ENCODE measurements around the gene NLRP12.
A peak's percentile ranks its signal among the peaks of the same experiment; 100 is the strongest.

DNA sequence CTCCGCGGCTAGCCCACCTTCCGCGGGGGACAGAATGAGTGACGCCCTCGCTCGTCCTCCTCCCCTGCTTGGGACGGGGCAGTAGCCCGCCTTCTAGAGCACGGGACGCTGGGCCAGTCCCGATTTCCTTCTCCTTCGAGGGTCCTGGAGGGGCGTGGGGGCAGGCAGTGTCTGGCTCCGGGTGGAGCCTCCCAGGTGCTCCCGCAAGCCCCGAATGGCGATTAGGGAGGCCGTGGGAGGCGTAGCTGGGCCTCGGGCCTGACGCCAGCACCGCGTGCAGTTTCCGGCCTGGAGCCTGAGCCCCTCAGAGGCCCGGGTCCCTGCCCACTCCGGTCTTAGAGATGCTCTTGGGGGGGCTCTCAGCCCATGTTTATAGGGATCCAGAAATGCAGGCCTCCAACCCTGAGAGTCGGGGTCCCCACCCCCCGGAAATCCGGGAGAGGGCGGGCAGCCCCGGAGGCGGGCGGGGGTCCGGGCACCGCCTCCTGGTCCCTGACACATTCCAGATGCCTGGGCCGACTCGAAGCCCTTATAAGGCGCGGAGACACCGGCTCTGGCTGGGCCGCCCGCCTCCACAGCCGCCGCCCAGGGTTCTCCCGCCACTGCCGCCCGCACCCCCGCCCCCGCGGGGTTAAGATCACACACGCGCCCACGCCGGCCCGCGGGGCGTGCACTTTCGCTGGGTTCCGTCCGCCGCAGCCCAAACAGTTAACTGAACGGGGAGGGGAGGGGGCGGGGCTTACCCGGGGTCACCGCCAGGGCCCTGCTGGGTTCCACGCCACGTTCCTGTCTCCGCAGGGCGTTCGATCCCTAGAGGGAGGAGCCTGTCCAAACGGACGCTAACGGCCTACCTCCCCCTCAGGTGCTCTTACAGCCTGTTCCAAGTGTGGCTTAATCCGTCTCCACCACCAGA lies 45.0 kb upstream of the NLRP12 start:
- TF ChIP-seq POLR2AphosphoS5 (IDR thresholded peaks at IDR 0.05; ENCODE audit: insufficient read depth, low read depth, low read length) (peak; percentile 87), EZH2 (IDR thresholded peaks at IDR 0.05; ENCODE audit: borderline replicate concordance, low read depth, low read length, severe bottlenecking) (no peak)
- TF ChIP-seq, protein P1, sequence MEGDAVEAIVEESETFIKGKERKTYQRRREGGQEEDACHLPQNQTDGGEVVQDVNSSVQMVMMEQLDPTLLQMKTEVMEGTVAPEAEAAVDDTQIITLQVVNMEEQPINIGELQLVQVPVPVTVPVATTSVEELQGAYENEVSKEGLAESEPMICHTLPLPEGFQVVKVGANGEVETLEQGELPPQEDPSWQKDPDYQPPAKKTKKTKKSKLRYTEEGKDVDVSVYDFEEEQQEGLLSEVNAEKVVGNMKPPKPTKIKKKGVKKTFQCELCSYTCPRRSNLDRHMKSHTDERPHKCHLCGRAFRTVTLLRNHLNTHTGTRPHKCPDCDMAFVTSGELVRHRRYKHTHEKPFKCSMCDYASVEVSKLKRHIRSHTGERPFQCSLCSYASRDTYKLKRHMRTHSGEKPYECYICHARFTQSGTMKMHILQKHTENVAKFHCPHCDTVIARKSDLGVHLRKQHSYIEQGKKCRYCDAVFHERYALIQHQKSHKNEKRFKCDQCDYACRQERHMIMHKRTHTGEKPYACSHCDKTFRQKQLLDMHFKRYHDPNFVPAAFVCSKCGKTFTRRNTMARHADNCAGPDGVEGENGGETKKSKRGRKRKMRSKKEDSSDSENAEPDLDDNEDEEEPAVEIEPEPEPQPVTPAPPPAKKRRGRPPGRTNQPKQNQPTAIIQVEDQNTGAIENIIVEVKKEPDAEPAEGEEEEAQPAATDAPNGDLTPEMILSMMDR (IDR thresholded peaks at IDR 0.05; ENCODE audit: extremely low read depth in 1 of 2, insufficient read depth in 1 of 2, low read depth in 1 of 2, low read length in 2 of 2), result peak in 1 of 2 donors; percentile 55
